SK-N-SH treated with all-trans-retinoic acid at 6 μM for 48 hours (cell line): ENCODE measurements around the gene KRTAP10-7.
"Not testable (repeated sequence)": the region's sequence is repeated elsewhere in the genome, so short reads cannot be mapped to it uniquely, and the experiment has no call there.

Experiments used
- ATAC-seq: fragments of 200-7000 bp; cut with Tn5 transposase; 3 replicates; pipeline ENCODE4 v1.9.1; 2020; ENCODE audit warnings: mild to moderate bottlenecking, moderate library complexity
- ARNTL ChIP-seq: fragments of 450-650 bp; formaldehyde crosslinking; IDR thresholded peaks from 2 replicates; pipeline ENCODE4 v1.5.0; 2020; ENCODE audit warnings: low read depth, mild to moderate bottlenecking, moderate library complexity, borderline replicate concordance
- BACH2 ChIP-seq: fragments of 250-450 bp; sonication (Bioruptor Pico); IDR thresholded peaks from 2 replicates; pipeline ENCODE4 v1.9.0; 2021; ENCODE audit warnings: mild to moderate bottlenecking, borderline replicate concordance
- CREB5 ChIP-seq: fragments of 250-450 bp; sonication (Bioruptor Pico); IDR thresholded peaks from 2 replicates; pipeline ENCODE4 v1.5.1; 2020; ENCODE audit warnings: low read depth, mild to moderate bottlenecking, moderate library complexity
- CSRNP3 ChIP-seq: fragments of 250-450 bp; sonication (Bioruptor Pico); IDR thresholded peaks from 2 replicates; pipeline ENCODE4 v1.5.1; 2021; ENCODE audit warnings: mild to moderate bottlenecking, moderate library complexity
- ESRRG ChIP-seq: fragments of 250-450 bp; sonication (Bioruptor Pico); IDR thresholded peaks from 2 replicates; pipeline ENCODE4 v1.6.1; 2021; ENCODE audit warnings: mild to moderate bottlenecking
- GLIS3 ChIP-seq: fragments of 250-450 bp; sonication (Bioruptor Pico); IDR thresholded peaks from 2 replicates; pipeline ENCODE4 v1.5.0; 2020; ENCODE audit warnings: mild to moderate bottlenecking, moderate library complexity
- OSR1 ChIP-seq: fragments of 250-450 bp; sonication (Bioruptor Pico); IDR thresholded peaks from 2 replicates; pipeline ENCODE4 v1.8.0; 2022; ENCODE audit warnings: moderate library complexity, mild to moderate bottlenecking, inconsistent platforms
- PATZ1 ChIP-seq: fragments of 250-450 bp; sonication (Bioruptor Pico); IDR thresholded peaks from 2 replicates; pipeline ENCODE4 v1.8.0; 2020; ENCODE audit warnings: mild to moderate bottlenecking, moderate library complexity, borderline replicate concordance
- POU6F1 ChIP-seq: fragments of 250-450 bp; sonication (Bioruptor Pico); IDR thresholded peaks from 2 replicates; pipeline ENCODE4 v1.8.0; 2021; ENCODE audit warnings: low read depth, mild to moderate bottlenecking, moderate library complexity, borderline replicate concordance
- PPARA ChIP-seq: fragments of 250-450 bp; sonication (Bioruptor Pico); IDR thresholded peaks from 2 replicates; pipeline ENCODE4 v1.5.0; 2020; ENCODE audit warnings: mild to moderate bottlenecking, borderline replicate concordance
- RARB ChIP-seq: fragments of 250-450 bp; sonication (Bioruptor Pico); IDR thresholded peaks from 2 replicates; pipeline ENCODE4 v1.8.0; 2021; ENCODE audit warnings: mild to moderate bottlenecking, moderate library complexity
- SNAI2 ChIP-seq: fragments of 250-450 bp; sonication (Bioruptor Pico); IDR thresholded peaks from 2 replicates; pipeline ENCODE4 v1.5.0; 2020; ENCODE audit warnings: mild to moderate bottlenecking, moderate library complexity
- TCF4 ChIP-seq: fragments of 250-450 bp; sonication (Bioruptor Pico); IDR thresholded peaks from 2 replicates; pipeline ENCODE4 v1.8.0; 2021; ENCODE audit warnings: mild to moderate bottlenecking, moderate library complexity, borderline replicate concordance
- TOX ChIP-seq: fragments of 250-450 bp; sonication (Bioruptor Pico); IDR thresholded peaks from 2 replicates; pipeline ENCODE4 v1.8.0; 2021; ENCODE audit warnings: mild to moderate bottlenecking, moderate library complexity, borderline replicate concordance
- TSHZ2 ChIP-seq: fragments of 250-450 bp; sonication (Bioruptor Pico); IDR thresholded peaks from 2 replicates; pipeline ENCODE4 v1.5.0; 2020; ENCODE audit warnings: mild to moderate bottlenecking, moderate library complexity
- ZC3H10 ChIP-seq: fragments of 250-450 bp; sonication (Bioruptor Pico); IDR thresholded peaks from 2 replicates; pipeline ENCODE4 v1.5.1; 2021; ENCODE audit warnings: mild to moderate bottlenecking, moderate library complexity
- ZNF565 ChIP-seq: fragments of 450-650 bp; formaldehyde crosslinking; conservative IDR thresholded peaks from 2 replicates; pipeline ENCODE4 v1.5.0; 2020; ENCODE audit warnings: low read depth, mild to moderate bottlenecking, moderate library complexity
- ZNF70 ChIP-seq: fragments of 450-650 bp; formaldehyde crosslinking; IDR thresholded peaks from 2 replicates; pipeline ENCODE4 v1.5.0; 2020; ENCODE audit warnings: mild to moderate bottlenecking, moderate library complexity

The KRTAP10-7 gene

GRCh38 chr21:44640761-44641160 is 40.4 kb downstream of the KRTAP10-7 start:
- no peak for ATAC-seq
- TF ChIP-seq BACH2 (CRISPR knock-in tag) = no peak
- TF ChIP-seq ZC3H10 (CRISPR knock-in tag) = no peak
- no peak for TF ChIP-seq ARNTL (CRISPR knock-in tag)
- TF ChIP-seq POU6F1 = no peak
- TF ChIP-seq PPARA (CRISPR knock-in tag) = no peak
- TF ChIP-seq OSR1 (CRISPR knock-in tag) = no peak
- no peak for TF ChIP-seq TSHZ2
- no peak for TF ChIP-seq GLIS3 (CRISPR knock-in tag)
- no peak for TF ChIP-seq ESRRG (CRISPR knock-in tag)
- TF ChIP-seq CREB5 (CRISPR knock-in tag) = no peak
- no peak for TF ChIP-seq SNAI2 (CRISPR knock-in tag)
- no peak for TF ChIP-seq PATZ1

- ATAC-seq = no peak
- TF ChIP-seq TOX (CRISPR knock-in tag) = no peak
- no peak for TF ChIP-seq CREB5 (CRISPR knock-in tag)
- no peak for TF ChIP-seq ZNF70
- TF ChIP-seq TCF4 (CRISPR knock-in tag) = no peak
- no peak for TF ChIP-seq CSRNP3 (CRISPR knock-in tag)
- TF ChIP-seq OSR1 (CRISPR knock-in tag) = no peak
- TF ChIP-seq ZC3H10 (CRISPR knock-in tag) = no peak
- no peak for TF ChIP-seq PPARA (CRISPR knock-in tag)
- no peak for TF ChIP-seq PATZ1
Measured at GRCh38 chr21:44643741-44644310, 43.4 kb downstream of the KRTAP10-7 start.

- TF ChIP-seq ZNF565 (CRISPR knock-in tag) (no peak), RARB (CRISPR knock-in tag) (no peak)
- no peak for ATAC-seq
Measured at GRCh38 chr21:44644878-44645277, 44.5 kb downstream of the KRTAP10-7 start.

GRCh38 chr21:44646366-44647221 is 46.2 kb downstream of the KRTAP10-7 start, which contains the start of gene KRTAP10-11:
Gene KRTAP10-11, plus strand, starts transcription at chr21:44646414. Its CDS starts 45 bp downstream, at chr21:44646459.
- not testable (repeated sequence) for ATAC-seq
